ENCODE data around the gene LRBA.

LRBA gene

DNA sequence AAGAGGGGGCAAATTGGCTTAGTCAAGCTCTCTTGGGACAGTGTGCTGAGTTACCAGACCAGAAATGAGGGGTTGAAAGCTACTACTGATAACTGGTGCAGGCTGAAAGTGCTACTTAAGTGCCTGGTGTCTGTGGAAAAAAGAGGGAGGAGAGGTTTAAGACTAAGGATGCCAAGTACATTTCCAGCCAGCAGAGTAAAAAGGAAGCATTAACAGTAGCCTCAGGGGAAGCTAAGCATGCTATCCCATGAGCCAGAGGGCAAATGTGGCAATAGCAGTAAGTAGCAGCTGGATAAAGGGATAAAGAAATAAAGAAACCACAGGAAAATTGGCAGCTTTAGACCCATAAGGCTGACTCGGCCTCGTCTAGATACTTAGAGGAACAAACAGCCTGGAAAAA, 629.5 kb downstream of the LRBA start:
- DNase-seq, result no peak

DNA sequence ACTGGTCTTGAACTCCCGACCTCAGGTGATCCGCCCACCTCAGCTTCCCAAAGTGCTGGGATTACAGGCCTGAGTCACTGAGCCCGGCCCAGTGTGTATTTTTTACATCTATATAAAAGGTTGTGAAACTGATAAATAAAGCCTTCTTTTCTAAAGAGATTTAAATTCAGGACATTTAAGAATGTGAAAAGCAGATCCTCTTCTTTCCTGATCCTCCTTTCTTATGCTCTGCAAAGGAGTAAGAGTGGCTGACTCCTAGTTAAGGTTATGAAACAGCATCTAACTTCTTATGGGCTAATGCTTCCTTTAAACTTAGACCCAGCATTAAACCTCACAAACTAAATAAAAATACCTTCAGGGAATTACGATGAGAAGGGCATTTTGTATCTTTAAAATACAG, 630.8 kb downstream of the LRBA start:
- DNase-seq, result no peak

GRCh38 chr4:150382028-150382427, 633.1 kb downstream of the LRBA start:
- no peak for DNase-seq

DNA sequence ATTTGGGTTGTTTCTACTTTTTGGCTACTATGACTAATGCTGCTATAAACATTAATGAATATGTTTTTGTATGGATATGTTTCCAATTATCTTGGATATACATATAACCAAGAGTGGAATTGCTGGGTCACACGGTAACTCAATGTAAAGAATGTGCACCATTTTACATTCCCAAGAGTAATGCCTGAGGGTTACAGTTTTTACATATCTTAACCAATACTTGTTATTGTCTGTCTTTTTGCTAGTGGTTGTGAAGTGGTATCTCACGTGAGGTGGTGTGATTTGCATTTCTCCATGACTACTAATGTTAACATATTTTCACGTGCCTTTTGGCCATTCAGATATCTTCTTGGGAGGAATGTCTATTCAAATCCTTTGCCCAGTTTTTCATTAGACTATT, 633.5 kb downstream of the LRBA start:
- no peak for DNase-seq

DNA sequence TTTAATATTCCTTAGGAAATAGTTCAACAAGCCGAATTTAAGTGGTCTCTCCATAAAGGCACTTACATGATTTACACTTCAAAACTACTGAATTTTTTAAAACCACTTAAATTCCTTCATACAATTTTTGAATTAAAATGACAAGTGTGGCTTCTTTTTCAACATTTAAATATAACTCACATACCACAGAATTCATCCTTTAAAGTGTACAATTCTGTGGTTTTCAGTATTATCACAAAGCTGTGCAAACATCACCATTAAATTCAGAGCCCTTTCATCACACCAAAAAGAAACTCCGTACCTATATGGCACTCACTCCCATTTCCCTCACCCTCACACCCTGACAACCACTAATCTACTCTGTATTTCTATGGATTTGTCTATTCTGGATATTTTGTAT, 634.0 kb downstream of the LRBA start:
- no peak for DNase-seq

DNA sequence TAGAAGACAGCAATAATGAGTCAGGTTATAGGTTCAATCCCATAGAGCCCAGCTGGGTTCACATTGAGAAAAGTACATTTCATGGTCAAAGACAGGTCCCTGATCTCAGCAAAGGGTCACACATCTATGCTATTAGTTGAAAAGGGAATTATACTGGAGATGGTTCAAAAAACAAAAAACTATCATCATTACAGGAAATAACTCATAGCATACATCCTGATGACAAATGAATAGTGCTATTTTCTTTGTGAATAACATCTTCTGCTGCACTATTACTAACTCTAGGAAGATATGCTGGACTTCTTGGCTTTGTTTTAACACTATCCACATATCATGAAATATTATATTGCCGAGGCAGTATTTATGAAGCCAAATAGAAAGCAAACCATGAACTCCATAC, 635.6 kb downstream of the LRBA start:
- no peak for DNase-seq

- no peak for DNase-seq
These were observed 640.1 kb downstream of the LRBA start for GRCh38 chr4:150375025-150375424.

GRCh38 chr4:150371869-150372268, 643.2 kb downstream of the LRBA start:
- DNase-seq, result no peak

DNA sequence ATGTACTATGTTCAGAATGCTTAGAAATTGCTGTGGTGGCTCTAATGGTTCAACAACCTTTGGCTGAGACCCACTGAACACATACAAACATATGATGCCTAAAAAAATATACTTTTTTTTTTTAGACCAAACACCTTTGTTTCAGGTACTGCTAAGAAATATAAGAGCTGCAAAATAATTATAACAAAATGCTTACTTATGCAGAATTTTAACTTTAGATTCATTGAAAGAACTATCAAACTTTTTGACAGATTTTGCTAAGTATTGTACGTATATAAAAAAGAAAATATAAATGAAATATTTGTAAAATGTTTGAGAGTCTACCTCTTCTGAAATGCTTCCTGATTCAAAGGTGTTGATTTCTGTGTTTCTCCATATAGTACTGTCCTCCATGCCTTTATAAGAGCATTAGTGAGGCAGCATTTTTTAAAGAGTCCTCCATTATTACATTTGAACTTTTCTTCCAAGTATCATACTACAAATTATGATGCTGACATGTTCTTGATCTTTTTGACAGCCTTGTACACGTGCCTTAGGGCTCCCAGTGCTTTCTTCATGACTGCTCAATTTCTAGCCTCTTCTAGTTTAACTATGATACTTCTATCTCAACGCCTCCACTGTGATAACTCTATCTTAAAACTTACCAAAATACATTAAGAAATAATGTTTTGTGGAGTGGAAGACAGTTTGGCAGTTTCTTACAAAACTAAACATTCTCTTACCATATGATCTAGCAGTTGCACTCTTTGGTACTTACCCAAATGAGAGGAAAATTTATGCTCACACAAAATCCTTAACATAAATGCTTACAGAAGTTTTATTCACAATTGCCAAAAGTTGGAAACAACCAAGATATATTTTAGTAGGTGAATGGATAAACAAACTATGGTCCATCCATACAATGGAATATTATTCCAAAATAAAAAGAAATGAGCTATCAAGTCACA, 645.4 kb downstream of the LRBA start:
- no peak for DNase-seq

GRCh38 chr4:150368667-150369066, 646.4 kb downstream of the LRBA start:
- DNase-seq, result no peak

- DNase-seq, result no peak
These were observed 647.8 kb downstream of the LRBA start for GRCh38 chr4:150367326-150367725.

DNA sequence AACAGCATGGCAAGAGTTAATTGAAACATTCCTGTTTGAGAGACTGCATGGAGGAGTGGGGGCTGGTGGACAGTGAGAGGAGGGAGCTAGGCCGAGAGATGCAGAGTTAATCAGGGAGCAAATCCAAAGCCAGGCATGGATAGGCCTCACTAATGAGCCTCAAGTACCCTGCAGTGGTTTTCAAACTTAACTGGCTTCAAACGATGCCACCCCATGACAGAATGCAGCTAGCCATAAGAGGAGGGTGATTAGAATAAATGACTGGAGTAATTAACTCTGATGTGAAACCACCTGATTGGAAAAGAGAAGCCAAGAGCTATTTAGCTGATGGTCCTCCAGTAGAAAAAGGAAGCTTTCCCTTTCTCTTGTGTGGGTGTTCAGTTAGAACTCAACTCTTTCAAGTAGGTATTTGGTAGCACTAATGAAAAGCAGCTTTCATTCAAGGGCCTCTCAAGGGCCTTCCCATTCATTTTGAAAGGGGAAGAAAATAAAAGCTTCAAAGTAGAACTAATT, 648.5 kb downstream of the LRBA start:
- no peak for DNase-seq

DNA sequence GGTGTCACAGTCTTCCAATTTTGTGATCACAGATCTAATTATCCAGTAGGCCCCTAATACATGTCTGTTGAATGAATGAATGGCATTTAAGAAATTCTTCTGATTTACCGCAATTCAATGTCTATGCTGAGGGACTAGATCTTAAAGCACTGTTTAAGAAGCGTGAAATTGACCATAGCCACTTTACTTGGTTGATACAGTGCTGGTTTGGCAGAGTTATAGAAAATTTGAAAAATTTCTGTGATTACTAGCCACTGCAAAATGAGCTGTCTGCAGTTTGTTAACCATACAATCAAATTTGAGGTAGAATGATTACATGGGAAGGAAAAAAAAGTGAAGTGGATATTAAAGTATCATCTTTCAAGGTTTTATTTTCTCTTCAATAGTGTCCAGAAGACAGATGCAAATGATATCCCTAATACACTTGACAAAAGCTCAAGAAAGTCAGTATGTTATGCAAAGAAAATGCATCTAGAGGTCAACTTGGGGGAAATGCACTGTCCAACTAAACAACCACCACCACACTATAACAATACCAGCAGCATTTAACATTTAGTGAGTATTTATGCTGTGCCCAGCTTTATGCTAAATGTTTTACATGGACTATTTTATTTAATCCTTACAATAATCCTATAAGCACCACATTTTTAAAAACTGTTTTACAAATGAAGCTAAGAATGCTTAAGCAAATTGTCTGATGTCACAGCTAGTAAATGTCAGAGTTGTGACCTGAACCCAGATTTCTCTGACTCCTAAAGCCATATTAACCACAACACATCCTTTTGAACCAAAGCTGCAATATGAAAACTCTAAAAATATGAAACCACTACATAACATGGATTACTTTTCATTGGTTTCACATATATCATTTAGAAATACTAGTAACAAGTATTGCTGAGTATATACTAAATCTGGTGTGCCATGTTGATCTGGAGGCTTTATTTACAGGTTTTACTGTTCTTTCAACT, 651.1 kb downstream of the LRBA start:
- no peak for DNase-seq

DNA sequence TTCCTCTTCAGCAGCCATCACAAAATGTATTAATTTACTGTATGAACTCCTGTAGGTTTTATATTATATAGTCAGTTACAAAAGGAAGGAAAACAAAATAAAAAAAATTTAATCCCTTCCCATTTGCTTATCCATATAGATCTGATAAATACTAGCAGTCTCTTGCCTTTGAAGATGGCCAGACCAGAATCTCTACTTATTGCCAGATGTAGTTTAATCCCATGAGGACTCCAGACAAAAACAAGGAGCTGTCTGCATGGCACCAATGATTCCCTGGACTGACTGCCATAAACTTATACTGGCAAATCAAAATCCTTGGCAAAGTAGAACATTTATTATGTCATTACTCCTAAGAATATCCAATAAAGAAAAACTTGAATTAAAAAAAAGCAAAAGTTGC, 656.4 kb downstream of the LRBA start:
- no peak for DNase-seq

DNA sequence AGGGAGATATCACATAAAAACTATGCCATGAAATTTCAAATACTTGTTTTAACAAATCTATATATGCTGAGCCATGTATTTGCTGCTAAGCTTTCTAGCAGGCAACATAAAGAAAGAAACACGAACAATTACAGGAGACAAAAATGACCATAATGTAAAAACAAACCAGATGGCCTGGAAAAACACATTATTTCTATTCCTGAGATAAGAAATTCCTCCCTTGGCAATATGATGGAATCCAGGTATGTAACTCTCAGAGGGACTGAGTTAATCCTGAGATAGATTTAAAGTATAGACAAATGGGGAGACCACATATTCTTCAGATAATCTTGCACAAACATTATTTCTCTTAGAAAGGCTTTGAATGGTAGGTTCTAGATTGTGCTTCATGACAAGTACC, 657.3 kb downstream of the LRBA start:
- DNase-seq, result no peak

DNA sequence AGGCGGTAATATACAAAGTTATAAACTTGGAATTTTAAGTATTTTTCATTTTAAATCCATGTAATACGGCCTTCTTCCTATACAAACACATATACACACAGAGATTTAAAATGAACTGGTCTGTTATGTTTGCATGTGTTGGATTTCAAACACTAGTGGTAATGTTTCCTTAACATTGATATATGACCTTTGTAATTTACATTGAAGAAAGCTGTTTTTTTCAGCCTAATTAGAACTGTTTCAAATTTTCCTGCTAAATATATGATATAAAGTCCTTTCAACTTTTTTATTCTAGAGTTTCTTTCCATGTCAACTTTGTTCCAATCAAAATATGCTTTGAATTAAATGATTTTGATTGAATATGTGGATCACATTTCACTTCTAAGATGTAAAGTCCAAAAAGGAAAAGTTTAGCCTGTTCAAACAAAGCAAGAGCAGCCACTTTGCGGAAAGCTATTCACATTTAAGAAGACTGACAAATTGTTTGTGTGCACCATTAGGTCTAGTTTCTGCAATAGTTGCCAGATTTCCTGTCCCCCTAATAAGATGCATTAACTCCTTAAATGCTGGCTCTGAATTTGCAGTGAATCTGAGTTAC, 659.1 kb downstream of the LRBA start:
- no peak for DNase-seq

DNA sequence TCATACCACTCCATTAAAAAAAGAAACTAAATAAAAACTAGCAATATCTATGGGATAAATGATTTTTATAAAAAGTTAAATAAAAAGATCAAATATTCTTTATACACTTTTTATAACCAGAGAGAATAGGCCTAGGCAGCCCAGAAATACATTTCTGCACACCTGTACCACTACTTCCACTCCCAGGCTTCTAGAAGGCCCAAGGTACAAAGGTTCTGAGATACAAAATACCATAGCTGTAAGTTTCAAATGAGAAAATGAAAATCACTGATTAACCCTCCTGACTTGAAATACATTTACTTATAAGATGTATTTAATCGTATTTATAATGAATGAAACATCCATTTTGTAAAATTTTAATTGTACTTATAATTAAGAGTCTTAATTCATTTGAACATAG, 659.7 kb downstream of the LRBA start:
- no peak for DNase-seq

GRCh38 chr4:150354214-150354796, 660.8 kb downstream of the LRBA start:
- no peak for DNase-seq

DNA sequence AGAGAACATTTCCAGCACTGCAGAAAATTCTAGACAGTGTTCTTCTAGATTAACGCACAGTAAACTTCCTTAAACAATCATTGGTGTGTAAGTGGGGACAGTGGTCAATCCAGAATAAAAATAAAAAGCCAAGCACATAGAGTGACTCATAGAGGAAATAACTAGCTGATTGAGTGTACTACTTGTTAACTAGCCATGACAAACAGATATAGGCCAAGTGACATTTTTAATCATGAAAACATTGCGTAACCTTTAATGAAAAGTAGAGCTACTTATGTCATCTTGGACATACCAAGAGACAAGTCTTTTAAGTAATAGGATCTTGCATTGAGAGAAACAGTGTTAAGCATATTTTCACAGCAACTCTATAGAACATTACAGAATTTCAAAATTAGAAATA, 667.0 kb downstream of the LRBA start:
- no peak for DNase-seq

DNA sequence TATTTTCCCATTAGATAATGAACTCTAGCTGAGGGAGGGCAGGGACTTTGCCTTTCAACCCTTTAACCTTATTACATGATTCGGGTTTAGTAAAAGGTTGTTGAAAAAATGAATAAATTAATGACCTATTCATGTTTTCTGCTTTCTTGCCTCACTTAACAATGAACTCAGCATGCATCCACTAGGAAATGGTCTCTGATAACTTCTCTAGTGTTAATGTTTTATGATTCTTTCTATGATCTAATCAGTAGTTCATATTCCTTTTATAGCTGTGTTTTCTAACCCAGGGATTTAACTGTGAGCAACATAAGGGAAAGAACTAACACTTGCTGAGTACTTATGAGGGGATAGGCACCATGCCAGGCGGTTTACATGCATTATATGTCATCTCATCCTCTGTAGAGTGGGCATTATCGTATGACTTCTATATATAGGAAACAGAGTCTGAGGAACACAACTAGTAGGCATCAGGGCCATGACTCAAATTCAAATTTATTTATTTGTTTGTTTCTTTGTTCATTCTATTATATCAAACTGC, 669.8 kb downstream of the LRBA start:
- no peak for DNase-seq

GRCh38 chr4:150343796-150344195, 671.3 kb downstream of the LRBA start:
- no peak for DNase-seq

GRCh38 chr4:150342945-150343344, 672.1 kb downstream of the LRBA start:
- no peak for DNase-seq

Data from GF-D8 (cell line).